Measurements from ENCODE around the gene F2RL3.

- TF ChIP-seq CTCF (IDR thresholded peaks at IDR 0.05; ENCODE audit: insufficient read depth, low read depth, low read length) = peak; percentile 37
- TF ChIP-seq EZH2 (IDR thresholded peaks at IDR 0.05; ENCODE audit: insufficient read depth, low read length) = no peak
Measured at GRCh38 chr19:16899566-16900075, 10.8 kb downstream of the F2RL3 start.
